Caki2 (cell line): Measurements from ENCODE around the gene NEMP2. TPM values are rescaled to one million over a fixed set of nuclear protein-coding genes. Genes with fewer than 3 reads are reported as not detected.
"Not testable (repeated sequence)": the region's sequence is repeated elsewhere in the genome, so short reads cannot be mapped to it uniquely, and the experiment has no call there.

Experiments
- DNase-seq: peaks from one replicate; pipeline ENCODE4 v3.0.0-alpha.2; 2015; ENCODE audit warnings: low read depth
- in situ Hi-C: cut with HindIII; loops from 2 replicates; pipeline ENCODE4 v1.10.0; 2016; ENCODE audit warnings: low sequenced_read_pairs, low pct_unique_long_range_greater_than_20kb, mixed read lengths
- total RNA-seq: library from RNA; depleted of rRNA; stranded (reverse); fragments of >200 nt; shearing (Covaris generic); gene quantifications from 2 replicates; pipeline ENCODE4 v1.2.3, GENCODE V29; 2014; ENCODE audit warnings: low replicate concordance

Gene NEMP2
- total RNA-seq, 1 experiment from 2014 or later = 10.5 TPM

GRCh38 chr2:190530248-190530900, 4.1 kb downstream of the NEMP2 start:
- DNase-seq = no peak
- in situ Hi-C loops = no loop called here

- in situ Hi-C loops = no loop called here
- no peak for DNase-seq
These were observed 4.9 kb downstream of the NEMP2 start for GRCh38 chr2:190529486-190530247.

GRCh38 chr2:190528521-190529001, 6.0 kb downstream of the NEMP2 start:
- DNase-seq = no peak
- in situ Hi-C loops = no loop called here

GRCh38 chr2:190527918-190528317, 6.6 kb downstream of the NEMP2 start:
- no peak for DNase-seq
- in situ Hi-C loops = no loop called here

GRCh38 chr2:190527214-190527613, 7.3 kb downstream of the NEMP2 start:
- in situ Hi-C loops = no loop called here
- DNase-seq = no peak

- in situ Hi-C loops = no loop called here
- no peak for DNase-seq
These were observed 8.3 kb downstream of the NEMP2 start for GRCh38 chr2:190526105-190526750.

- in situ Hi-C loops = no loop called here
- DNase-seq = no peak
These were observed 9.6 kb downstream of the NEMP2 start for GRCh38 chr2:190524928-190525327.

GRCh38 chr2:190519975-190520767, 14.4 kb downstream of the NEMP2 start:
- DNase-seq = no peak
- in situ Hi-C loops = no loop called here

- in situ Hi-C loops = no loop called here
- DNase-seq = no peak
These were observed 17.1 kb downstream of the NEMP2 start for GRCh38 chr2:190517468-190517867.

- in situ Hi-C loops = no loop called here
- no peak for DNase-seq
These were observed 18.8 kb downstream of the NEMP2 start for GRCh38 chr2:190515687-190516086.

- no peak for DNase-seq
- in situ Hi-C loops = no loop called here
These were observed 19.8 kb downstream of the NEMP2 start for GRCh38 chr2:190514676-190515075.

GRCh38 chr2:190513877-190514276, 20.6 kb downstream of the NEMP2 start:
- in situ Hi-C loops = no loop called here
- no peak for DNase-seq

- in situ Hi-C loops = no loop called here
- no peak for DNase-seq
These were observed 21.9 kb downstream of the NEMP2 start for GRCh38 chr2:190512539-190513095.

- in situ Hi-C loops = no loop called here
- peak; percentile 26 for DNase-seq
These were observed 23.4 kb downstream of the NEMP2 start for GRCh38 chr2:190511104-190511503.

- DNase-seq, in situ Hi-C loops: not testable (repeated sequence)
These were observed 24.6 kb downstream of the NEMP2 start for GRCh38 chr2:190509895-190510294.

- in situ Hi-C loops = no loop called here
- DNase-seq = no peak
These were observed 27.4 kb downstream of the NEMP2 start for GRCh38 chr2:190507135-190507534.

GRCh38 chr2:190506666-190507065, 27.9 kb downstream of the NEMP2 start:
- in situ Hi-C loops = no loop called here
- no peak for DNase-seq

GRCh38 chr2:190505696-190506095, 28.8 kb downstream of the NEMP2 start:
- in situ Hi-C loops = no loop called here

More at GRCh38 chr2:190505696-190506095, 28.8 kb downstream of the NEMP2 start:
- DNase-seq = no peak
